Measurements from ENCODE around the gene ZNF830.

ZNF830 gene

DNA sequence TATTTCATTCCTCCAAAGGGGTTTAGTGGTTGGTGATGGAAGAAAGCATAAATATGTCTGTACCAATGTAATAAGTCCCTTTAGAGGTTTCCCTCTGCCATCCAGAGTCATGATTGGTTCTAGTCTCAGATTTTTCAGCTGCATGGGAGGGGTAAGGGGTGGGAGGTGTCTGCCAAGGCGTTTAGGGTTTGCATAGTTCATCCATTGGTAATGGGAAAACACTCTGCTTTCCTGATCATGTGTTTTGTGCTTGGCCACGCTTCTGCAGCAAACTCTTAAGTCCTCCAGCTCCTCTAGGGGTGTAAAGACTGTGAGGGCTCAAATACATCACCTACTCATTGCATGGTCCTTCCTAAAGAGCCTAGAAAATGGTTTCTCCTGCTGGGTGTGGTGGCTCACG is 48.8 kb downstream of the ZNF830 start:
- TF ChIP-seq EZH2phosphoT487 (IDR thresholded peaks at IDR 0.05; ENCODE audit: borderline replicate concordance, low read length) = no peak
- TF ChIP-seq, protein P1, sequence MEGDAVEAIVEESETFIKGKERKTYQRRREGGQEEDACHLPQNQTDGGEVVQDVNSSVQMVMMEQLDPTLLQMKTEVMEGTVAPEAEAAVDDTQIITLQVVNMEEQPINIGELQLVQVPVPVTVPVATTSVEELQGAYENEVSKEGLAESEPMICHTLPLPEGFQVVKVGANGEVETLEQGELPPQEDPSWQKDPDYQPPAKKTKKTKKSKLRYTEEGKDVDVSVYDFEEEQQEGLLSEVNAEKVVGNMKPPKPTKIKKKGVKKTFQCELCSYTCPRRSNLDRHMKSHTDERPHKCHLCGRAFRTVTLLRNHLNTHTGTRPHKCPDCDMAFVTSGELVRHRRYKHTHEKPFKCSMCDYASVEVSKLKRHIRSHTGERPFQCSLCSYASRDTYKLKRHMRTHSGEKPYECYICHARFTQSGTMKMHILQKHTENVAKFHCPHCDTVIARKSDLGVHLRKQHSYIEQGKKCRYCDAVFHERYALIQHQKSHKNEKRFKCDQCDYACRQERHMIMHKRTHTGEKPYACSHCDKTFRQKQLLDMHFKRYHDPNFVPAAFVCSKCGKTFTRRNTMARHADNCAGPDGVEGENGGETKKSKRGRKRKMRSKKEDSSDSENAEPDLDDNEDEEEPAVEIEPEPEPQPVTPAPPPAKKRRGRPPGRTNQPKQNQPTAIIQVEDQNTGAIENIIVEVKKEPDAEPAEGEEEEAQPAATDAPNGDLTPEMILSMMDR (IDR thresholded peaks at IDR 0.05; ENCODE audit: low read depth, low read length, poor library complexity, severe bottlenecking) = no peak
- Histone ChIP-seq H4K20me1 (ENCODE audit: control insufficient read depth, insufficient read depth, low read depth, low read length) (no peaks in the 10 kb centered on the region; the same call in 1 of the 2 replicates), H3K9me2 (replicated peaks; ENCODE audit: control insufficient read depth, low read length) (no peaks in the 10 kb centered on the region), H3K4me1 (ENCODE audit: control insufficient read depth, low read length) (no peaks in the 10 kb centered on the region), H3K79me2 (ENCODE audit: control insufficient read depth, low read length) (no peaks in the 10 kb centered on the region), H3K36me3 (ENCODE audit: control insufficient read depth, low read length) (peaks cover 16% of the 10 kb centered on the region), H3K27ac (ENCODE audit: low read depth, low read length) (no peak overlapping the region), H3K4me2 (ENCODE audit: low read length) (no peak overlapping the region), H3F3A (ENCODE audit: control insufficient read depth, insufficient read depth) (no peaks in the 10 kb centered on the region), H3K27me3 (ENCODE audit: control insufficient read depth, low read length) (no peaks in the 10 kb centered on the region), H3K4me3 (ENCODE audit: low read length) (no peak overlapping the region), H3K9me3 (ENCODE audit: control insufficient read depth, insufficient read depth, low read length) (no peaks in the 10 kb centered on the region)

DNA sequence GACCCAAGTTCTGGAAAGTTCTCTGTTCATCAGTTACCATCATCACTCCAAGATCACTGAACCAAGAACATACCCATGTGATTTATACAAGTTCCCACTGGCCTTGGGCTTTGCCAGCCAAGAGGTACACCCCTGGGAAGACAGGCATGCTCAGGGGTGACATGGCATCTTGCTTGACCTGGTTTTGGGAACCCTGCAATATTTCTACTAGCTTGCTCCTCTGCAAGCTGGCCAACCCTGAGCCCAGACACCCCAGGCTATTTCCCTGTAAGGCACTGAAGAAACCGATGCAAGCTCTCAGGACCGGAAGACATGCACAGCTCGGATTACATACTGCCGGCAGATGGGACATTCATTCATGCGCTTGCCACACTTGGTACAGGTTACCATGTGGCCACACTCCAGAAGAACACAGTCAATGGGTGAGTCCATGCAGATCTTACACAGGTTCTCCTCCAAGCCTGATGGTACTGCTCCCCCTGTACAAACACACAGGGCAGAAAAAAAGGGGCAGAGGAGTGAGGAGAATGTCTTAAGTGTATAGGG is 50.4 kb downstream of the ZNF830 start:
- Histone ChIP-seq H3K4me3 (ENCODE audit: low read length) (no peak overlapping the region), H3K27ac (ENCODE audit: low read depth, low read length) (no peak overlapping the region), H4K20me1 (ENCODE audit: control insufficient read depth, insufficient read depth, low read depth, low read length) (no peaks in the 10 kb centered on the region; the same call in 1 of the 2 replicates), H3K27me3 (ENCODE audit: control insufficient read depth, low read length) (no peaks in the 10 kb centered on the region), H3F3A (ENCODE audit: control insufficient read depth, insufficient read depth) (no peaks in the 10 kb centered on the region), H3K79me2 (ENCODE audit: control insufficient read depth, low read length) (no peaks in the 10 kb centered on the region), H3K9me2 (replicated peaks; ENCODE audit: control insufficient read depth, low read length) (no peaks in the 10 kb centered on the region), H3K4me1 (ENCODE audit: control insufficient read depth, low read length) (no peaks in the 10 kb centered on the region), H3K9me3 (ENCODE audit: control insufficient read depth, insufficient read depth, low read length) (no peaks in the 10 kb centered on the region), H3K4me2 (ENCODE audit: low read length) (no peak overlapping the region), H3K36me3 (ENCODE audit: control insufficient read depth, low read length) (peaks cover 7% of the 10 kb centered on the region; the same call in 1 of the 2 replicates)
- no peak for TF ChIP-seq EZH2phosphoT487 (IDR thresholded peaks at IDR 0.05; ENCODE audit: borderline replicate concordance, low read length)
- TF ChIP-seq, protein P1 (IDR thresholded peaks at IDR 0.05; ENCODE audit: low read depth, low read length, poor library complexity, severe bottlenecking) = no peak

Measured in DOHH2 (cell line).